PC-9 (cell line): Measurements from ENCODE around the gene EP400. TPM values are rescaled to one million over a fixed set of nuclear protein-coding genes. Genes with fewer than 3 reads are reported as not detected.
"Not testable (repeated sequence)": the region's sequence is repeated elsewhere in the genome, so short reads cannot be mapped to it uniquely, and the experiment has no call there.

ENCODE experiments used
- BruUV-seq: library from RNA; stranded (reverse); fragments of 400-500 nt; replicated peaks from 2 replicates; lab custom pipeline; 2021; lab: Mats Ljungman, UMichigan
- CTCF ChIA-PET: fragments of 300-600 bp; sonication (Branson Sonifier 250); formaldehyde crosslinking; loops from one replicate; lab custom pipeline; 2022; ENCODE audit warnings: antibody characterized with exemption; lab: Charles Lee
- POLR2A ChIA-PET: fragments of 300-600 bp; sonication (Branson Sonifier 250); formaldehyde crosslinking; loops from one replicate; lab custom pipeline; 2022; ENCODE audit warnings: antibody characterized with exemption; ENCODE audit not compliant: unreplicated experiment; lab: Charles Lee
- DNase-seq, 2 experiments: peaks; one replicate each; pipeline versions ENCODE4 v3.0.0 to v3.0.0-alpha.2; 2015 to 2022; ENCODE audit warnings: mixed read lengths in 1 of 2
- H2AFZ ChIP-seq: fragments of 200-600 bp; sonication (generic); 2 replicates; pipeline ENCODE4 v1.8.1; 2017; ENCODE audit warnings: antibody characterized with exemption
- H3F3A ChIP-seq: fragments of 200-600 bp; sonication (generic); 2 replicates; pipeline ENCODE4 v1.8.1; 2017; ENCODE audit warnings: antibody characterized with exemption, mild to moderate bottlenecking, low read depth; ENCODE audit not compliant: insufficient read depth
- H3K27ac ChIP-seq: fragments of 200-600 bp; sonication (generic); 2 replicates; pipeline ENCODE4 v1.6.1; 2016; ENCODE audit warnings: mixed run types
- H3K27me3 ChIP-seq: fragments of 200-600 bp; sonication (generic); 2 replicates; pipeline ENCODE4 v1.6.1; 2016; ENCODE audit warnings: low read depth, mixed run types; ENCODE audit not compliant: insufficient read depth
- H3K36me3 ChIP-seq: fragments of 200-600 bp; sonication (generic); 2 replicates; pipeline ENCODE4 v1.6.1; 2016; ENCODE audit warnings: low read depth, mixed run types
- H3K4me1 ChIP-seq: fragments of 200-600 bp; sonication (generic); replicated peaks from 2 replicates; pipeline ENCODE4 v1.6.1; 2016; ENCODE audit warnings: mixed run types; ENCODE audit not compliant: insufficient read depth
- H3K4me2 ChIP-seq: fragments of 200-600 bp; sonication (generic); 2 replicates; pipeline ENCODE4 v1.6.1; 2017; ENCODE audit warnings: mixed run types
- H3K4me3 ChIP-seq: fragments of 200-600 bp; sonication (generic); 2 replicates; pipeline ENCODE4 v1.6.1; 2016; ENCODE audit warnings: mixed run types
- H3K79me2 ChIP-seq: fragments of 200-600 bp; sonication (generic); 2 replicates; pipeline ENCODE4 v1.6.1; 2017; ENCODE audit warnings: low read depth, mixed run types
- H3K9me2 ChIP-seq: fragments of 200-600 bp; sonication (generic); 2 replicates; pipeline ENCODE4 v1.8.1; 2017; ENCODE audit warnings: mild to moderate bottlenecking; ENCODE audit not compliant: insufficient read depth
- H3K9me3 ChIP-seq: fragments of 200-600 bp; sonication (generic); 2 replicates; pipeline ENCODE4 v1.8.1; 2016; ENCODE audit warnings: low read depth; ENCODE audit not compliant: insufficient read depth
- H4K20me1 ChIP-seq: fragments of 200-600 bp; sonication (generic); 2 replicates; pipeline ENCODE4 v1.8.1; 2017; ENCODE audit not compliant: insufficient read depth
- EZH2 ChIP-seq: fragments of 200-600 bp; sonication (generic); IDR thresholded peaks from 2 replicates; pipeline ENCODE4 v1.8.0; 2017; ENCODE audit warnings: antibody characterized with exemption, low read depth
- intact Hi-C: fragments of 100-400 bp; cut with micrococcal nuclease; formaldehyde crosslinking; loops from one replicate; pipeline ENCODE4 v1.10.0; 2022; ENCODE audit not compliant: unreplicated experiment
- total RNA-seq: library from RNA; stranded (reverse); gene quantifications from 2 replicates; pipeline ENCODE4 v1.2.3, GENCODE V29; 2021
- TF ChIP-seq, protein P1 (sequence below): fragments of 200-600 bp; sonication (generic); conservative IDR thresholded peaks from 2 replicates; pipeline ENCODE4 v1.6.1; 2017; ENCODE audit warnings: mixed run types, antibody characterized with exemption, mild to moderate bottlenecking, moderate library complexity

The EP400 gene
- total RNA-seq, 1 experiment from 2014 or later: 50.3 TPM

DNA sequence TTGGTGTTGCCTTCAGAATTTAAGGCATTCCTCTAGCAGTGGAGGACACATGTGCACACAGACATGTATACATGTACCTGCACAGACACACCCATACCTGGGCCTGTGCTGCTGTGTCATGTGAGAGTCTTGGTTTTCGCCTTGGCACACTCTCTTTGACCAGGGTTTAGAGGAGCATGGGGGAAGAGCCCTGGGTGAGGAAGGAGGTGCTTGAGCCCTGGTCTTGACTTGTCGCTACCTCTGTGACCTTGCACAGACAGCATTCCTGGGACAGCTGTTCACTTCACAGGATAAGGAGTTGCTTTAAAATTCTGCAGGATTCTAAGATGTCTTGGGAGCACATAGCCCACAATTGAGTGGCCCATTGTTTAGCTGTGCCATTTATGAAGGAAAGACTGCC lies 99.7 kb downstream of the EP400 start:
- no peaks in the 10 kb centered on the region for H3K4me1 ChIP-seq
- no peak overlapping the region for H3K4me2 ChIP-seq
- no peak overlapping the region for H3K27ac ChIP-seq
- ChIA-PET CTCF (no interaction called here), POLR2A (no interaction called here)
- no peak overlapping the region for H3K4me3 ChIP-seq
- TF ChIP-seq, protein P1, sequence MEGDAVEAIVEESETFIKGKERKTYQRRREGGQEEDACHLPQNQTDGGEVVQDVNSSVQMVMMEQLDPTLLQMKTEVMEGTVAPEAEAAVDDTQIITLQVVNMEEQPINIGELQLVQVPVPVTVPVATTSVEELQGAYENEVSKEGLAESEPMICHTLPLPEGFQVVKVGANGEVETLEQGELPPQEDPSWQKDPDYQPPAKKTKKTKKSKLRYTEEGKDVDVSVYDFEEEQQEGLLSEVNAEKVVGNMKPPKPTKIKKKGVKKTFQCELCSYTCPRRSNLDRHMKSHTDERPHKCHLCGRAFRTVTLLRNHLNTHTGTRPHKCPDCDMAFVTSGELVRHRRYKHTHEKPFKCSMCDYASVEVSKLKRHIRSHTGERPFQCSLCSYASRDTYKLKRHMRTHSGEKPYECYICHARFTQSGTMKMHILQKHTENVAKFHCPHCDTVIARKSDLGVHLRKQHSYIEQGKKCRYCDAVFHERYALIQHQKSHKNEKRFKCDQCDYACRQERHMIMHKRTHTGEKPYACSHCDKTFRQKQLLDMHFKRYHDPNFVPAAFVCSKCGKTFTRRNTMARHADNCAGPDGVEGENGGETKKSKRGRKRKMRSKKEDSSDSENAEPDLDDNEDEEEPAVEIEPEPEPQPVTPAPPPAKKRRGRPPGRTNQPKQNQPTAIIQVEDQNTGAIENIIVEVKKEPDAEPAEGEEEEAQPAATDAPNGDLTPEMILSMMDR: no peak
- TF ChIP-seq EZH2: no peak
- no TSS peak for BruUV-seq
- intact Hi-C loops: no loop called here
- H3K9me2 ChIP-seq: no peaks in the 10 kb centered on the region
- no peak overlapping the region for H2AFZ ChIP-seq
- peaks cover 24% of the 10 kb centered on the region for H3K36me3 ChIP-seq
- no peaks in the 10 kb centered on the region for H3F3A ChIP-seq
- no peaks in the 10 kb centered on the region for H3K9me3 ChIP-seq
- peaks cover 22% of the 10 kb centered on the region; the same call in 1 of the 2 replicates for H4K20me1 ChIP-seq
- H3K27me3 ChIP-seq: no peaks in the 10 kb centered on the region
- H3K79me2 ChIP-seq: no peaks in the 10 kb centered on the region
- no peak for DNase-seq

DNA sequence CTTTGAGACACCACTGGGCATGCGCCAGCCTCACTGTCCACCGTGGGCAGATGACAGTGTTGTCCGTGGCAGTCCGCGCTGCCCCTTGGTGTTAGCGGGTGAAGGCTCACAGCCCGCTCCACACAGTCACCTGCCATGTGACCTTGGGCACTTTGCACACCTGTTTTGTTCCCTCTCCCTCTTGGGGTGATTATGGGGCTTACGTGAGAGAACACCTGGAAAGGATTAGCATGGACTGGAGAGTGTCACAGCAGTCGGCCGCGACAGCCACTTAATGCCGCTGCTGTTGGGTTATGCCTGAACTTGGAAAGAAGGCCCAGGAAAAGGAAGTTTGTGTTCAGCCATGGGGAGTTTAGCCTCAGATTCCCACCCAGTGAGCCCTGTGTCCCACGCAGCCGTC lies 100.1 kb downstream of the EP400 start:
- no peak overlapping the region for H3K4me3 ChIP-seq
- no peaks in the 10 kb centered on the region for H3K4me1 ChIP-seq
- H3F3A ChIP-seq: no peaks in the 10 kb centered on the region
- intact Hi-C loops: no loop called here
- ChIA-PET POLR2A (no interaction called here), CTCF (no interaction called here)
- H3K9me3 ChIP-seq: no peaks in the 10 kb centered on the region
- no peak for TF ChIP-seq EZH2
- TF ChIP-seq, protein P1: no peak
- no peak overlapping the region for H2AFZ ChIP-seq
- H3K79me2 ChIP-seq: no peaks in the 10 kb centered on the region
- no peaks in the 10 kb centered on the region for H3K9me2 ChIP-seq
- no peaks in the 10 kb centered on the region for H3K27me3 ChIP-seq
- H4K20me1 ChIP-seq: peaks cover 22% of the 10 kb centered on the region; the same call in 1 of the 2 replicates
- no peak overlapping the region for H3K4me2 ChIP-seq
- no peak for DNase-seq
- peaks cover 21% of the 10 kb centered on the region; the same call in 1 of the 2 replicates for H3K36me3 ChIP-seq
- H3K27ac ChIP-seq: no peak overlapping the region
- BruUV-seq: no TSS peak

DNA sequence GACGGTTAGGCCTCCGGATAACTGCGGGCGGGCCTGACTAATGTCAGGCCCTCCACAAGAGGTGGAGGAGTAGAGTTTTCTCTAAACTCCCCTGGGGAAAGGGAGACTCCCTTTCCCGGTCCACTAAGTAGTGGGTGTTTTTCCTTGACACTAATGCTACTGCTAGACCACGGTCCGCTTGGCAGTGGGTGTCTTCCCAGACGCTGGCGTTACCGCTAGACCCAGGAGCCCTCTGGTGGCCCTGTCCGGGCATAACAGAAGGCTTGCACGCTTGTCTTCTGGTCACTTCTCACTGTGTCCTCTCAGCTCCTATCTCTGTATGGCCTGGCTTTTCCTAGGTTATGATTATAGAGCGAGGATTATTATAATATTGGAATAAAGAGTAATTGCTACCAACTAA lies 102.0 kb downstream of the EP400 start:
- H3K27ac ChIP-seq, H3K4me3 ChIP-seq, H3F3A ChIP-seq, H3K4me1 ChIP-seq, POLR2A ChIA-PET, H3K9me3 ChIP-seq, intact Hi-C loops, H3K4me2 ChIP-seq, H2AFZ ChIP-seq, CTCF ChIA-PET, BruUV-seq, H3K79me2 ChIP-seq, H3K9me2 ChIP-seq, H3K27me3 ChIP-seq: not testable (repeated sequence)
- Histone ChIP-seq H3K36me3 (peaks cover 13% of the 10 kb centered on the region; the same call in 1 of the 2 replicates), H4K20me1 (peaks cover 15% of the 10 kb centered on the region; the same call in 1 of the 2 replicates)
- peak in 1 of 2 experiments; percentile 22 for DNase-seq
- TF ChIP-seq, protein P1: peak; percentile 58
